Lower lobe of right lung (tissue), 2 donors: ENCODE results near the gene PGPEP1. TPM values are rescaled to one million over a fixed set of nuclear protein-coding genes. Genes with fewer than 3 reads are reported as not detected.
"Not testable (repeated sequence)": the region's sequence is repeated elsewhere in the genome, so short reads cannot be mapped to it uniquely, and the experiment has no call there.

ENCODE experiments used
- ATAC-seq, 2 donors: fragments of 200-7000 bp; cut with Tn5 transposase; one replicate each; pipeline ENCODE4 v1.9.1; 2020 to 2022; ENCODE audit warnings: mild to moderate bottlenecking in 2 of 2, moderate library complexity in 2 of 2
- DNase-seq: peaks from one replicate; pipeline ENCODE4 v3.0.0-alpha.2; 2020
- H3K27ac ChIP-seq: fragments of 200-600 bp; one replicate; pipeline ENCODE4 v1.8.0; 2022
- H3K27me3 ChIP-seq: fragments of 200-600 bp; one replicate; pipeline ENCODE4 v1.8.0; 2022; ENCODE audit warnings: low read depth
- H3K36me3 ChIP-seq: fragments of 200-600 bp; one replicate; pipeline ENCODE4 v1.8.0; 2022; ENCODE audit warnings: mild to moderate bottlenecking
- H3K4me1 ChIP-seq: fragments of 200-600 bp; one replicate; pipeline ENCODE4 v1.8.0; 2022
- H3K4me3 ChIP-seq: fragments of 200-600 bp; one replicate; pipeline ENCODE4 v1.8.0; 2022; ENCODE audit warnings: mild to moderate bottlenecking
- H3K9me3 ChIP-seq: fragments of 200-600 bp; one replicate; pipeline ENCODE4 v1.8.0; 2022
- intact Hi-C: fragments of 100-400 bp; cut with DNase I; formaldehyde crosslinking; loops from one replicate; pipeline ENCODE4 v1.11.0; 2022
- total RNA-seq: library from RNA; stranded (reverse); fragmentation: NEBNext Ultra II Directional; extraction: Animal tissue kit (Norgen Biotek cat#: 25700); gene quantifications from one replicate; pipeline ENCODE4 v1.2.1, GENCODE V29; 2021
- TF ChIP-seq, protein P1 (sequence below): fragments of 200-600 bp; IDR thresholded peaks from one replicate; pipeline ENCODE4 v1.8.0; 2022; ENCODE audit warnings: antibody characterized with exemption, mild to moderate bottlenecking
- donor health status: DM: no; HTN: yes; CAD: no; lungs with severe emphysema.

PGPEP1 gene
- total RNA-seq, 1 donor from 2014 or later, result 40.9 TPM

- Histone ChIP-seq H3K9me3 (no peaks in the 10 kb centered on the region), H3K4me3 (no peak overlapping the region), H3K36me3 (peaks cover 3% of the 10 kb centered on the region), H3K4me1 (peaks cover 4% of the 10 kb centered on the region), H3K27me3 (no peaks in the 10 kb centered on the region), H3K27ac (no peak overlapping the region)
- TF ChIP-seq, protein P1, sequence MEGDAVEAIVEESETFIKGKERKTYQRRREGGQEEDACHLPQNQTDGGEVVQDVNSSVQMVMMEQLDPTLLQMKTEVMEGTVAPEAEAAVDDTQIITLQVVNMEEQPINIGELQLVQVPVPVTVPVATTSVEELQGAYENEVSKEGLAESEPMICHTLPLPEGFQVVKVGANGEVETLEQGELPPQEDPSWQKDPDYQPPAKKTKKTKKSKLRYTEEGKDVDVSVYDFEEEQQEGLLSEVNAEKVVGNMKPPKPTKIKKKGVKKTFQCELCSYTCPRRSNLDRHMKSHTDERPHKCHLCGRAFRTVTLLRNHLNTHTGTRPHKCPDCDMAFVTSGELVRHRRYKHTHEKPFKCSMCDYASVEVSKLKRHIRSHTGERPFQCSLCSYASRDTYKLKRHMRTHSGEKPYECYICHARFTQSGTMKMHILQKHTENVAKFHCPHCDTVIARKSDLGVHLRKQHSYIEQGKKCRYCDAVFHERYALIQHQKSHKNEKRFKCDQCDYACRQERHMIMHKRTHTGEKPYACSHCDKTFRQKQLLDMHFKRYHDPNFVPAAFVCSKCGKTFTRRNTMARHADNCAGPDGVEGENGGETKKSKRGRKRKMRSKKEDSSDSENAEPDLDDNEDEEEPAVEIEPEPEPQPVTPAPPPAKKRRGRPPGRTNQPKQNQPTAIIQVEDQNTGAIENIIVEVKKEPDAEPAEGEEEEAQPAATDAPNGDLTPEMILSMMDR, result peak; percentile 86
- intact Hi-C loops, result loop anchor here (10.0 kb wide), 1 partner anchor 45 kb away; the partner anchor contains the start of gene LRRC25
- DNase-seq, result peak; percentile 71
- ATAC-seq, result peak; percentile 73 to 87
These were observed 9.2 kb downstream of the PGPEP1 start for GRCh38 chr19:18349524-18350128.

GRCh38 chr19:18350490-18350889, 10.1 kb downstream of the PGPEP1 start:
- H3K36me3 ChIP-seq, result peaks cover 9% of the 10 kb centered on the region
- H3K4me1 ChIP-seq, result peaks cover 4% of the 10 kb centered on the region
- no peaks in the 10 kb centered on the region for H3K27me3 ChIP-seq
- H3K9me3 ChIP-seq, result no peaks in the 10 kb centered on the region
- H3K27ac ChIP-seq, result no peak overlapping the region
- no peak for ATAC-seq
- intact Hi-C loops, result no loop called here
- no peak overlapping the region for H3K4me3 ChIP-seq
- no peak for DNase-seq
- TF ChIP-seq, protein P1, result no peak

- H3K27ac ChIP-seq, result no peak overlapping the region
- peaks cover 17% of the 10 kb centered on the region for H3K36me3 ChIP-seq
- intact Hi-C loops, result no loop called here
- no peaks in the 10 kb centered on the region for H3K9me3 ChIP-seq
- no peaks in the 10 kb centered on the region for H3K27me3 ChIP-seq
- no peak for ATAC-seq
- DNase-seq, result no peak
- TF ChIP-seq, protein P1, result no peak
- H3K4me3 ChIP-seq, result no peak overlapping the region
- H3K4me1 ChIP-seq, result peaks cover 4% of the 10 kb centered on the region
These were observed 11.1 kb downstream of the PGPEP1 start for GRCh38 chr19:18351544-18351943.

GRCh38 chr19:18353378-18354005, 13.1 kb downstream of the PGPEP1 start:
- Histone ChIP-seq H3K4me1 (peaks cover 4% of the 10 kb centered on the region), H3K9me3 (no peaks in the 10 kb centered on the region), H3K27ac (no peak overlapping the region), H3K36me3 (peaks cover 37% of the 10 kb centered on the region), H3K27me3 (no peaks in the 10 kb centered on the region), H3K4me3 (no peak overlapping the region)
- TF ChIP-seq, protein P1, result no peak
- intact Hi-C loops, result no loop called here
- no peak for ATAC-seq
- no peak for DNase-seq

DNA sequence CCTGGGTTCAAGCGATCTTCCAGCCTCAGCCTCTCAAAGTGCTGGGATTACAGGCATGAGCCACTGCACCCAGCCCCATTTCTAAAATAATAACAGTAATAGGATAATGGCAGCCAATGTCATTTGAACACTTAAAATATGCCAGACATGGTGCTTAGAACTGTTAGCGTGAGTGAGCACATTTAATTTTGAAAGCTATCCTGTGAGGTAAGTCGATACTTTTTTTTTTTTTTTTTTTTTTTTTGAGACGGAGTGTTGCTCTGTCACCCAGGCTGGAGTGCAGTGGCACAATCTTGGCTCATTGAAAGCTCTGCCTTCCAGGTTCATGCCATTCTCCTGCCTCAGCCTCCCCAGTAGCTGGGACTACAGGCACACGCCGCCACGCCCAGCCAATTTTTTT, 14.3 kb downstream of the PGPEP1 start:
- DNase-seq, intact Hi-C loops: not testable (repeated sequence)

GRCh38 chr19:18357041-18357440, 16.6 kb downstream of the PGPEP1 start:
- Histone ChIP-seq H3K4me1 (no peaks in the 10 kb centered on the region), H3K36me3 (peaks cover 70% of the 10 kb centered on the region), H3K4me3 (no peak overlapping the region), H3K27ac (no peak overlapping the region), H3K9me3 (no peaks in the 10 kb centered on the region), H3K27me3 (no peaks in the 10 kb centered on the region)
- no peak for DNase-seq
- intact Hi-C loops, result no loop called here
- TF ChIP-seq, protein P1, result no peak
- no peak for ATAC-seq

More for the DNA sequence above, 14.3 kb downstream of the PGPEP1 start:
- H3K36me3 ChIP-seq, result peaks cover 49% of the 10 kb centered on the region
- not testable (repeated sequence) for H3K27ac ChIP-seq, ATAC-seq, H3K9me3 ChIP-seq, H3K27me3 ChIP-seq, H3K4me3 ChIP-seq, H3K4me1 ChIP-seq
